H1 (cell line): ENCODE measurements around the gene IPO11. TPM values are rescaled to one million over a fixed set of nuclear protein-coding genes. Genes with fewer than 3 reads are reported as not detected.

ENCODE experiments used
- CTCF ChIA-PET: fragments of 300-600 bp; sonication (Branson Sonifier 250); formaldehyde crosslinking; loops from one replicate; lab custom pipeline; 2021; ENCODE audit not compliant: partially characterized antibody; lab: Charles Lee
- POLR2A ChIA-PET: fragments of 300-600 bp; sonication (Branson Sonifier 250); formaldehyde crosslinking; loops from one replicate; lab custom pipeline; 2021; ENCODE audit warnings: inconsistent platforms; ENCODE audit not compliant: partially characterized antibody; lab: Charles Lee
- DNase-seq, 2 experiments: peaks; one replicate each; pipeline versions ENCODE4 v3.0.0 to v3.0.0-alpha.2; 2010 to 2022; ENCODE audit warnings: low spot score in 2 of 2, low read depth in 1 of 2, mixed read lengths in 1 of 2
- FAIRE-seq: peaks from 2 replicates; lab custom pipeline; 2011; peaks lifted over from hg19 to GRCh38; lab: Jason Lieb, UNC
- H2AFZ ChIP-seq: 2 replicates; pipeline ENCODE4 v1.8.1; 2012; ENCODE audit warnings: low read length, inconsistent platforms
- H2AK5ac ChIP-seq: 2 replicates; pipeline ENCODE4 v1.6.1; 2013; ENCODE audit warnings: low read depth, low read length
- H2BK120ac ChIP-seq: replicated peaks from 2 replicates; pipeline ENCODE3; 2013; ENCODE audit warnings: low read depth, low read length, inconsistent platforms
- H2BK12ac ChIP-seq: 2 replicates; pipeline ENCODE4 v1.6.1; 2013; ENCODE audit warnings: low read depth, low read length
- H2BK15ac ChIP-seq: 2 replicates; pipeline ENCODE4 v1.6.1; 2013; ENCODE audit warnings: low read length
- H2BK20ac ChIP-seq: 2 replicates; pipeline ENCODE4 v1.6.1; 2013; ENCODE audit warnings: low read length
- H2BK5ac ChIP-seq: 2 replicates; pipeline ENCODE4 v1.6.1; 2013; ENCODE audit warnings: low read depth, low read length
- H3K14ac ChIP-seq: 2 replicates; pipeline ENCODE4 v1.6.1; 2013; ENCODE audit warnings: inconsistent platforms; ENCODE audit not compliant: insufficient read length
- H3K18ac ChIP-seq: 2 replicates; pipeline ENCODE4 v1.6.1; 2013; ENCODE audit warnings: low read length; ENCODE audit errors: extremely low read depth
- H3K23ac ChIP-seq: 2 replicates; pipeline ENCODE4 v1.6.1; 2013; ENCODE audit warnings: inconsistent platforms; ENCODE audit not compliant: insufficient read length
- H3K23me2 ChIP-seq: 2 replicates; pipeline ENCODE4 v1.6.1; 2013; ENCODE audit warnings: low read depth, low read length
- H3K27ac ChIP-seq: 2 replicates; pipeline ENCODE4 v1.6.1; 2011; ENCODE audit warnings: low read depth, low read length, inconsistent platforms
- H3K27me3 ChIP-seq, 4 experiments: replicated peaks in 1 of 4; 1 replicate in 1 of 4; 2 replicates in 3 of 4; pipeline versions ENCODE4 v1.6.1 to v1.8.1; 2011 to 2013; ENCODE audit warnings: low read length in 3 of 4, mild to moderate bottlenecking in 3 of 4, inconsistent platforms in 2 of 4, mixed read lengths in 2 of 4, moderate library complexity in 1 of 4; ENCODE audit not compliant: control insufficient read depth in 3 of 4, insufficient read depth in 3 of 4; ENCODE audit errors: extremely low read depth in 1 of 4
- H3K36me3 ChIP-seq, 4 experiments: 2 replicates each; pipeline versions ENCODE4 v1.6.1 to v1.8.1; 2011 to 2013; ENCODE audit warnings: mild to moderate bottlenecking in 4 of 4, low read length in 3 of 4, moderate library complexity in 2 of 4, control low read depth in 1 of 4, inconsistent platforms in 1 of 4; ENCODE audit not compliant: insufficient read depth in 4 of 4, control insufficient read depth in 2 of 4
- H3K4ac ChIP-seq: replicated peaks from 2 replicates; pipeline ENCODE3; 2013; ENCODE audit warnings: low read length, low read depth, mixed read lengths, inconsistent platforms; ENCODE audit not compliant: insufficient read length
- H3K4me1 ChIP-seq, 4 experiments: replicated peaks in 1 of 4; 1 replicate in 1 of 4; 2 replicates in 3 of 4; pipeline versions ENCODE4 v1.6.1 to v1.8.1; 2011 to 2013; ENCODE audit warnings: low read length in 3 of 4, inconsistent platforms in 2 of 4, mixed read lengths in 1 of 4; ENCODE audit not compliant: insufficient read depth in 4 of 4, control insufficient read depth in 3 of 4
- H3K4me2 ChIP-seq, 2 experiments: 2 replicates each; pipeline versions ENCODE4 v1.6.1 to v1.8.1; 2011 to 2013; ENCODE audit warnings: low read depth in 2 of 2, low read length in 2 of 2, control low read depth in 1 of 2, inconsistent platforms in 1 of 2, mild to moderate bottlenecking in 1 of 2; ENCODE audit not compliant: insufficient read depth in 1 of 2
- H3K4me3 ChIP-seq, 4 experiments: fragments of 200-600, 300-600 bp in 1 of 4; sonication (generic), shearing (Covaris generic), sonication (Bioruptor Twin) in 1 of 4; 2 replicates each; pipeline versions ENCODE4 v1.5.1 to v1.8.1; 2011 to 2016; ENCODE audit warnings: low read length in 4 of 4, low read depth in 3 of 4, control low read depth in 2 of 4, inconsistent platforms in 2 of 4, mild to moderate bottlenecking in 2 of 4, mixed read lengths in 1 of 4, moderate library complexity in 1 of 4; ENCODE audit not compliant: insufficient read depth in 2 of 4; ENCODE audit errors: extremely low read depth in 1 of 4
- H3K56ac ChIP-seq: replicated peaks from 2 replicates; pipeline ENCODE3; 2013; ENCODE audit warnings: low read depth, mild to moderate bottlenecking, mixed read lengths, low read length, inconsistent platforms; ENCODE audit not compliant: insufficient read length
- H3K79me1 ChIP-seq: 2 replicates; pipeline ENCODE4 v1.6.1; 2013; ENCODE audit warnings: low read depth, low read length, control low read depth
- H3K79me2 ChIP-seq, 2 experiments: 2 replicates each; pipeline versions ENCODE4 v1.6.1 to v1.8.1; 2012 to 2013; ENCODE audit warnings: low read length in 2 of 2, mild to moderate bottlenecking in 2 of 2, inconsistent platforms in 1 of 2; ENCODE audit not compliant: insufficient read depth in 2 of 2, control insufficient read depth in 1 of 2
- H3K9ac ChIP-seq, 4 experiments: replicated peaks in 1 of 4; 1 replicate in 1 of 4; 2 replicates in 3 of 4; pipeline versions ENCODE4 v1.6.1 to v1.8.1; 2011 to 2013; ENCODE audit warnings: low read depth in 3 of 4, low read length in 3 of 4, control low read depth in 2 of 4, mild to moderate bottlenecking in 2 of 4, moderate library complexity in 2 of 4, inconsistent platforms in 1 of 4; ENCODE audit errors: extremely low read depth in 1 of 4
- H3K9me3 ChIP-seq, 2 experiments: 2 replicates each; pipeline versions ENCODE4 v1.6.1 to v1.8.1; 2012 to 2013; ENCODE audit warnings: mild to moderate bottlenecking in 2 of 2, moderate library complexity in 2 of 2, control low read depth in 1 of 2, inconsistent platforms in 1 of 2, low read depth in 1 of 2, low read length in 1 of 2, mixed read lengths in 1 of 2; ENCODE audit not compliant: insufficient read depth in 2 of 2
- H4K20me1 ChIP-seq, 2 experiments: replicated peaks in 1 of 2; 2 replicates each; pipeline versions ENCODE3 to v1.8.1; 2011 to 2013; ENCODE audit warnings: inconsistent platforms in 2 of 2, low read length in 2 of 2, mild to moderate bottlenecking in 1 of 2; ENCODE audit not compliant: insufficient read depth in 2 of 2, control insufficient read depth in 1 of 2
- H4K5ac ChIP-seq: 2 replicates; pipeline ENCODE4 v1.6.1; 2013; ENCODE audit warnings: low read length, low read depth, mixed read lengths, inconsistent platforms; ENCODE audit not compliant: insufficient read length
- H4K8ac ChIP-seq: 2 replicates; pipeline ENCODE4 v1.8.0; 2013; ENCODE audit warnings: mild to moderate bottlenecking, moderate library complexity, low read length, inconsistent platforms; ENCODE audit not compliant: insufficient read depth; ENCODE audit errors: extremely low read depth
- H4K91ac ChIP-seq: replicated peaks from 2 replicates; pipeline ENCODE3; 2013; ENCODE audit warnings: low read length, mixed read lengths, inconsistent platforms; ENCODE audit not compliant: insufficient read length
- ASH2L ChIP-seq: fragments of 200-600, 300-600 bp; sonication (generic); IDR thresholded peaks from one replicate; pipeline ENCODE4 v1.7.1; 2017; ENCODE audit warnings: low read length
- FOSL1 ChIP-seq: IDR thresholded peaks from 2 replicates; pipeline ENCODE4 v1.6.1; 2011; ENCODE audit warnings: mild to moderate bottlenecking, low read depth, low read length, moderate library complexity; ENCODE audit not compliant: insufficient read depth
- JUND ChIP-seq: IDR thresholded peaks from 2 replicates; pipeline ENCODE4 v1.6.1; 2011; ENCODE audit warnings: mild to moderate bottlenecking, improper control_type of control experiment, low read length
- POU5F1 ChIP-seq: IDR thresholded peaks from 2 replicates; pipeline ENCODE4 v1.6.1; 2011; ENCODE audit warnings: low read depth, mild to moderate bottlenecking, low read length, moderate library complexity
- TAF1 ChIP-seq: IDR thresholded peaks from 2 replicates; pipeline ENCODE4 v1.6.1; 2011; ENCODE audit warnings: mild to moderate bottlenecking, low read depth, low read length
- USF2 ChIP-seq: IDR thresholded peaks from 2 replicates; pipeline ENCODE4 v1.6.1; 2011; ENCODE audit warnings: low read length, improper control_type of control experiment
- WGBS, 2 experiments: shearing (Covaris generic) in 1 of 2; methylation state at CpG; one replicate each; pipeline versions ENCODE4 v1.1.6 to v1.1.7; 2013 to 2015; ENCODE audit warnings: low lambda C conversion rate in 2 of 2, mixed read lengths in 2 of 2, inconsistent platforms in 1 of 2, low coverage in 1 of 2, missing lambda C conversion rate in 1 of 2; ENCODE audit not compliant: insufficient replicate concordance in 2 of 2, insufficient coverage in 1 of 2, insufficient read length in 1 of 2; ENCODE audit errors: extremely low coverage in 1 of 2, missing lambda C conversion rate in 1 of 2; 5-methylcytosine and 5-hydroxymethylcytosine counted together
- polyA plus RNA-seq, 7 experiments: library from polyadenylated mRNA; depleted of rRNA in 3 of 7; stranded (reverse) in 5 of 7; unstranded in 2 of 7; fragments of >200 nt in 5 of 7; fragments of 200-250 nt in 2 of 7; gene quantifications; 1 replicate in 5 of 7; 2 replicates in 1 of 7; 4 replicates in 1 of 7; pipeline versions ENCODE4 v1.2.1 to v1.2.3, GENCODE V29; 2011 to 2013; ENCODE audit warnings: missing spikeins in 2 of 7, mixed read lengths in 2 of 7
- total RNA-seq: library from RNA; stranded (reverse); fragmentation: NEBNext Ultra II Directional; extraction: Animal tissue kit (Norgen Biotek cat#: 25700); gene quantifications from 2 replicates; pipeline ENCODE4 v1.2.1, GENCODE V29; 2021

Gene IPO11
- total and polyA plus RNA-seq, 2 of the 8 experiments (the other 6 are each of a cell fraction or from before 2014, with no cell fraction given), result 23.6 to 64.4 TPM

- WGBS, 2 experiments, result 91% methylated on average over 1 of the region's 1 CpG; no CpG with 5 or more reads in 1 of the 2 experiments
- no peak for DNase-seq
- H3K9ac ChIP-seq, result no peak overlapping the region; a peak in 1 of 7 replicates
- FAIRE-seq, result no peak
- H3K23me2 ChIP-seq, result no peaks in the 10 kb centered on the region
- no peak overlapping the region for H3K4me3 ChIP-seq
- no peak overlapping the region for H3K56ac ChIP-seq
- H3K27ac ChIP-seq, result no peak overlapping the region
- H4K5ac ChIP-seq, result no peak overlapping the region
- H2BK120ac ChIP-seq, result no peak overlapping the region
- no peak overlapping the region for H3K23ac ChIP-seq
- POLR2A ChIA-PET, result no interaction called here
- no peak overlapping the region for H3K14ac ChIP-seq
- no peaks in the 10 kb centered on the region for H4K20me1 ChIP-seq
- no peaks in the 10 kb centered on the region; a peak in 1 of 4 replicates for H3K79me2 ChIP-seq
- H4K91ac ChIP-seq, result no peak overlapping the region
- H2AFZ ChIP-seq, result no peak overlapping the region
- H2BK5ac ChIP-seq, result no peak overlapping the region
- no peak overlapping the region for H3K4me2 ChIP-seq
- peaks cover 0 to 5% (median 2%) of the 10 kb centered on the region in 4 experiments; a peak in 3 of 7 replicates for H3K4me1 ChIP-seq
- no peaks in the 10 kb centered on the region; a peak in 1 of 8 replicates for H3K36me3 ChIP-seq
- no peak overlapping the region for H2BK12ac ChIP-seq
- no peaks in the 10 kb centered on the region for H3K27me3 ChIP-seq
- H3K9me3 ChIP-seq, result no peaks in the 10 kb centered on the region
- TF ChIP-seq POU5F1 (peak; percentile 44; the same call in 1 of the 2 replicates), ASH2L (no peak), USF2 (no peak), JUND (0 out of 2 replicates have a peak, but pooled peaks have one; percentile 32), TAF1 (no peak), FOSL1 (no peak)
- H3K18ac ChIP-seq, result no peak overlapping the region
- no peaks in the 10 kb centered on the region for H3K79me1 ChIP-seq
- H2BK15ac ChIP-seq, result no peak overlapping the region
- CTCF ChIA-PET, result interaction anchor here (0.7 to 1.1 kb wide), 4 partner anchors 32 to 209 kb away, joined by 3 read pairs; no protein-coding TSS in a partner anchor
- H4K8ac ChIP-seq, result no peak overlapping the region
- no peak overlapping the region for H2BK20ac ChIP-seq
- H2AK5ac ChIP-seq, result no peak overlapping the region
- H3K4ac ChIP-seq, result no peak overlapping the region
Observed at GRCh38 chr5:62569470-62569869, 156.9 kb downstream of the IPO11 start.
